NCI-H187 (cell line): ENCODE measurements around the gene SIPA1L3.
A peak's percentile ranks its signal among the peaks of the same experiment; 100 is the strongest.
"Not testable (repeated sequence)": the region's sequence is repeated elsewhere in the genome, so short reads cannot be mapped to it uniquely, and the experiment has no call there.

Source experiments
- DNase-seq, 2 experiments: peaks; one replicate each; lab custom pipeline; 2025; lab: John Stamatoyannopoulos, UW

SIPA1L3 gene

DNA sequence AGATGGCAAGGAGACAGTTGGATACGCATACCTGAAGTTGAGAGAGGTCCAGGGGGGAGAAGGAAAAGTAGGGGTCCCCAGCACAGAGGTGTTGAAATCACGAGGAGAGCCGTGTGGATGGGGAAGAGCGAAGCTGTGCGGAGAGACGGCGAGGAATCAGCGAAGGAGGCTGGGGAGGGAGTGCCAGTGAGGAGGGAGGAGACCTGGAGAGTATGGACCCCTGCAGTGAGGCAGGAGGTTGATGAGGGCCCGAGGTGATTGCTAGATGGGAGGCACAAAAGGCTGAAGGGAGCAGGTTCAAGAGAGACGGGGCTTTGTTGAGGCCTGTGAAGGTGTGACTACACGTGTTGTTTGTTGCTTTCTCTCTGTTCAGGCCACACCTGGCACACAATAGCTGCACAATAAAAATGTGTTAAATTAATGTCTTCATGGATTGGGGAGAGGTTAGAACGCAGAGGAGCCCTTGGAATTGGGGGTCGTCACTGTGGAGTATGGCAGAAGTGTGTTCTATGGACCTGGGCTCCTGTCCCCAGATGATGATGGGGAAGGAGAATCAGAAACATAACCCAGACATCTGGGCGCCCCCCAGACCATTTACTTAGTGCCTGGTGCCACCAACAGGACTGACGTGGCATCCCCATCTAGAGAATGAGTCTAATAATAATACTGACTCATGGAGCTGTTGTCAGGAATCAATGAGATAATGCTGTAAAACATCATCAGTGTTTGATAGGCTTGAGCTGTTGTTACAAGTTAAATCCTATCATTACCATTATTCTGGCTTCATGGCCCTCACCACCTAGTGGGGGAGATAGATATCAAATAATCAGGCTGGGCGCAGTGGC is 137.5 kb downstream of the SIPA1L3 start:
- no peak for DNase-seq

- DNase-seq = no peak
Measured at GRCh38 chr19:38045554-38046253, 138.7 kb downstream of the SIPA1L3 start.

- DNase-seq = no peak
Measured at GRCh38 chr19:38046254-38047048, 139.4 kb downstream of the SIPA1L3 start.

- no peak for DNase-seq
Measured at GRCh38 chr19:38047049-38047438, 140.0 kb downstream of the SIPA1L3 start.

DNA sequence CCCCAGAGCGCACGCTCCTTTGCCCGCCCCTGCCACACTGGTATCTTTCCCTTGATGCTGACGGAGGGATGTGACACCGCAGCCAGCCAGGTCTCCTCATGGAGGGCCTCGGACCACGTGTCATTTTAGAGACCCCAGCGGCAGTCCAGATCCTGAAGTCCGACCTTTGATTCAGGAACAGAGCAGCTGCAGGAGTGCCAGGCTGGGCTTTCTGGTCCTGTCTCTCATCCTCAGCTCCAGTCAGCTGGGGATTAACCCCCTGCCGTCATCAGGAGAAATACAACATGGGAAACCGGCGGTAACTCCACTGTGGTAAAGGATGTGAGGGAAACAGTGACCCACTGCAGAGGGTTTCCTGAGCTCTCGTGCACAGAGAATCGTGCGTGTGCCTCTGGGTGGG is 140.6 kb downstream of the SIPA1L3 start:
- no peak for DNase-seq

DNA sequence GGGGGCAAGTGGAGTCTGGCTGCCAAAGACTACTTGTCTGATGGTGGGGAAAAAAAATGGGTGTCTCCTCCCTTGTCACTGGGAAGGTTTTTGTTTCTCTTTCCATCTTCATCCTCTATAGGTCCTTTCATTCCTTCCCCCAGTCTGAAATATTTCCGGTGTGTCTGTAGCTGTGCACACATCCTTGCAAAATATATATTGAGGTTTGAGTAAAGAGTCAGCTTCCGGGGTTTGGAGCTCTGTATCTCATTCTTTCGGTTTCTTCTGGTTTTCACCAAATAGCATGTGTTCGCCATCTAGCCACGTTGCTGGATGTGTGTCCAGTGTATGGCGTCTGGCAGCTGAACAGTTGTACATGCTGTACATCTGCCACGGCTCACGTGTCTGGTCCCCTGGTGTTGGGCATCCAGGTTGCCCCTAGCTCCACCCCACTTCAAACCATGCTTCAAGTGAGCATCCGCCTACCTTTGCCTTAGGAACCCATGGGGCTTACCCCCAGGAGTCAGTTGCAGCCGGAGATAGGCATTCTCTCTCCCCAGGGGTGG is 142.2 kb downstream of the SIPA1L3 start:
- DNase-seq = no peak

DNA sequence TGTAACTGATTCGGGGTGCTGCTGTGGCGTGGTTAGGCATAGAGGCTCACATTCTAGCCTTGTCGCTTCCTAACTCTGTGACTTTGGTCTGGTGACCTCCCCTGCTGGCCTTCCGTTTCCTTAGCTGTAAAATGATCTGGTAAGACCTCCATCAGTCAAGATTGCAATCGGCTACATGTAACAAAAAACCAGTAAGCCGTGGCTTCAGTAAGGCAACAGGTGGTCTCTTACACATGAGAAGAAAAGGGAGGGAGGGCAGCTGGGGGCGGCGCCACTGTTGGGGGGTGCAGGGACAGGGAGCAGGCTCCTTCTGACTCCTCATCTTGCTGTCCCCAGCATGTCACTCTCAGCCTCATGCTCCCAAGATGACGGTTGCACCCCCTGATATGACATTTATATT is 148.0 kb downstream of the SIPA1L3 start:
- no peak for DNase-seq

DNA sequence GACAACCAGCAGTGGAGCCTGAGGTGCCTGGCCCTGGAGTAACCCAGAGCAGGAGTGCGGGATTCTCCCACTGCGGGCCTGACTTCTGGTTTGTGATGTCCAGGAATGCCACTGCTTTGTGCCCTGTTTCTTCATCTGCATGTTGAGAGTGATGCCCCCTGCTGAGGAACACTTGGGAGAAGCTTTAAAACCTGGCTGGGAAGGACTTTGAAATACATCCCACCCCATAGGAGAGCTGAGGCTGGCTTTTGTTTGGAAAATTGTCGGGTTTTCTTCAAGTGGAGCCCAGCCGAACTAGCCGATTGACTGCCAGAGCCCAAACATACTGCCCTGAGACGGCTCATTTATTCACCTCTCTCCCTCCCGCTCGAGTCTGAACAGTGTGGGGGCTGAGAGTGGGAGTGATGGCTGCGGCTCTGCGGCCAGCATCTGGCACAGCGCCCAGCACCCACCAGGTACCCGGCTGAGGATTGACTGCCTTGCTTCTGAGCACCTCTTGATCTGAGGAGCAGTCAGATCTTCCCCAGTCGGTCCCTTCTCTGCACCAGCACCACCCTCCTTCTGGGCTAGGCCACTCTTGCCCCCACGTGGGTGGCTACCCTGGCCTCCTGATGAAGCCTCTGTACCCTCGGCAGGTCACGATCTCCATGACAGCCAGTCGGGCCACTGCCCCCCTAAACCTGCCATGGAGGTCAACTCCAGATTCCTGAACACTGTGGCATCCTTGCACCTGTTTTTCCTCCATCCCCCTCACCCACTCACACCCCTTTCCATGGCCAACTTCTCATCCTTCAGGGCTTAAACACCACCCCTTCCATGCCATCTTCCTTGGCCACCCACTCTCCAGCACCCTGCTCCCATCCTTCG is 148.9 kb downstream of the SIPA1L3 start:
- peak; percentile 34 to 64 for DNase-seq

DNA sequence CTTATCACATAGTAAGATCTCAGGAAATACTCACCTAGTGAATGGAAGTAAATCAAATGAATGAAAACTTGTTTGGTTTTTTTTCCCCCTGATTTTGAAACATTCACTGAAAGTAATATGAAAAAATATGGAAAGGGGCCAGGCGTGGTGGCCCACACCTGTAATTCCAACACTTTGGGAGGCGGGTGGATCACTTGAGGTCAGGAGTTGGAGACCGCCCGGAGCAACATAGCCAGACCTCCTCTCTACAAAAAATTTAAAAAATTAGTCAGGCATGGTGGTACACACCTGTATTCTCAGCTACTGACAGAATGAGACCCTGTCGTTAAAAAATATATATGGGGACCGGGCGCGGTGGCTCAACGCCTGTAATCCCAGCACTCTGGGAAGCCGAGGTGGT is 149.6 kb downstream of the SIPA1L3 start:
- DNase-seq = no peak

DNA sequence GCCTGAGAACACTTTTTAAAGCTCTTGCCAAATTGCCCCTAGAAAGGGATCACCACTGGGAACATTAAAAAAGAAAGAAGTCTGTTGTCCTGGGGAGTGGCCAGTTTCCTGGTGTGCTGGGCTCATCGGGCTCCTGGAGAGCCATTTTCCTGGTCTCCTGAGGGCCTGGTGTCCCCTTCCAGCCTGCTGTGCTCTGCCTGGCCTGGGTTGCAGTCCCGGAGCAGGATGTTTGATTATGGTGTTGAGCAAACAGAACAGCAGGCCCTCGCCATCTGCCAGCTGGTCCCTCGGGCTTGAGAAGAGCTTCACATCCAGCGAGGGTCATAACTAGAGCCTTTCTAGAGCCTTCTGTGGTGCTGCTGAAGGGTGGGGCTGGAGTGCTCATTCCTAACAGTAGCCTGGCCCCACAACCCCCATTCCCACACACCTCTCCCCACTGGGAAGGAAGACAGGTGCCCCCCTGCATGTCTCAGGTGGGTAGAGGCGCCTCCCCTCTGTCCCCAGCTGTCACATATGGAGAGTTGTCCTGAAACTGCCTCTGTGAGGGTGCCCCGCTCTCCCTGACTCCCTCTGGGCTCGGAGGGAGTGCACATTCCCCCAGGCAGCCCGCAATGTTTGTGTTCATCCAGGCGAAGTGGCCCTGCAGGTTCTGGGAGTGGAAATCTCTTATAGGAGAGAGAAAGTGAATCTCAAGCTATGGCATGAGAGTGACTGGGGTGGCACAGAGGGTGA is 151.1 kb downstream of the SIPA1L3 start:
- DNase-seq = peak; percentile 82 to 90

GRCh38 chr19:38059897-38060296 is 152.9 kb downstream of the SIPA1L3 start:
- no peak for DNase-seq

GRCh38 chr19:38060331-38060730 is 153.3 kb downstream of the SIPA1L3 start:
- DNase-seq = no peak

- no peak for DNase-seq
Measured at GRCh38 chr19:38061294-38061693, 154.3 kb downstream of the SIPA1L3 start.

GRCh38 chr19:38062959-38063761 is 156.2 kb downstream of the SIPA1L3 start:
- peak; percentile 55 to 56 for DNase-seq

- no peak for DNase-seq
Measured at GRCh38 chr19:38063928-38064327, 156.9 kb downstream of the SIPA1L3 start.

GRCh38 chr19:38064661-38065425 is 157.8 kb downstream of the SIPA1L3 start:
- DNase-seq = no peak

DNA sequence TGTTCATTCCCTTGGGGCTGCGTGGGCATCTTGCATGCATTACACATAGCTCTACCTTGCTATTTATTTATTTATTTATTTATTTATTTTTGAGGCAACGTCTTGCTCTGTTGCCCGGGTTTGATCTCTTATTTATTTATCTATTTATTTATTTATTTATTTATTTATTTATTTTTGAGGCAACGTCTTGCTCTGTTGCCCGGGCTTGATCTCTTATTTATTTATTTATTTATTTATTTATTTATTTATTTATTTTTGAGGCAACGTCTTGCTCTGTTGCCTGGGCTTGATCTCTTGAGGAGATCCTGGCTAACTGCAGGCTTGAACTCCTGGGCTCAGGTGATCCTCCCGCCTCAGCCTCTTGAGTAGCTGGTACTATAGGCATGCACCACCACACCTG is 158.8 kb downstream of the SIPA1L3 start:
- DNase-seq = not testable (repeated sequence)

DNA sequence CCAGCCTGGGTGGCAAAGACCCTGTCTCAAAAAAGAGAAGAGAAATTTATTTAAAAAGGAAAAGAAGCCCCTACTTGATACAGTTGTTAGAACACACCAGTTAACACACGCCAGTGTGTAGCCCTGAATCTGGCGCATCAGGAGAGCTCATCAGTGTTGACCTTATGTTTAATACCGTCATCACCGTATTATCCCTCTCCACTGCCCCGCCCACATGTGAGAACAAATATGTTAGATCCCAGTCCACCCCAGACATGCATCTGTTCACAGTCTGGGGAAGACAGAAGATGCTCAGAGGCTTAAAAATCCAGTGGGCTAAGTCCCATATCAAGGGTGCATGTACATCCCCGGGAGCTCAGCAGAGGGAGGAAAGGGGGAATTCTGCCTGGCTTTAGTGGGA is 161.8 kb downstream of the SIPA1L3 start:
- peak; percentile 51 to 72 for DNase-seq

DNA sequence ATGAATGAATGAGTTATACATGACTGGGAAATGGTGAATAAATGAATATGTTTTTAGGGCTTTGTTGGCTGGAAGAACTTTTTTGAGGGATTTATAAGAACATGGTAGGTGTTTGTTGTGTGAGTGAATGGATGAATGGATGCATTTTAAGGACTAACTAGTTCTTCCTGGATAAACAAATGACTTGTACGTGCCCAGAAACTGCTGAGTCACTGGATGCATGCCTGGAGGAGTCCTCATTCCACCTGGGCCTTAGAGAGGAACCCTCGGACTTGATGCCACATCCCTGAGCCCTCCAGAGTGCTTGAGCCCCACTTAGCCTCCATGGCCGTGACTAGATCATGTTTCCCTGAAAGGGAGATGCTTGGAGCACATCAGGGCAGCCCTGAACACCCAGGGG is 163.6 kb downstream of the SIPA1L3 start:
- DNase-seq = peak; percentile 60 to 86
